ENCODE measurements around the gene ASPG.

Gene ASPG

DNA sequence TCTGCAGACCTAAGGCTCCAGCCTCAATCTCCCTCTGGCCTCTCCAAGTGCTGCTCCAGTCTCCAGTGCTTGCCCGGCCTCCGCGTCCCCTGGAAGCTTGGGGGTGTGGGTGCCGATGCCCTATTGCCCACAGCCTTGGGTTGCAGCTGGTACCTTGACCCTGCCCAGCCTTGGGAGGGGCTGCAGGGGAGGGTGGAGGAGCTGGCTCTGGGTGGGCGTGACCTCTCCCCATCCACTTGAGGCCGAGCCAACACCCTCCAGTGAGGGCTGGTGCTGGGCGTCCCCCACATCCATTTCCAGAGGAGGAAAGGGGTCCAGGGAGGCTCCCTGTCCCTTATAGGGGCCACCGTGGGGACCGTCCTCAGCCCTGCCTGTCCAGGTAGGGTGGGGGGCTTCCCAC is 77.0 kb downstream of the ASPG start:
- no peaks in the 10 kb centered on the region for H3K9me3 ChIP-seq (ENCODE audit: control insufficient read depth, insufficient read depth, low read depth, low read length)
- no peak overlapping the region for H3K27ac ChIP-seq (ENCODE audit: extremely low read depth, low read depth, low read length)
- ChIA-PET CTCF (no interaction called here), POLR2A (no interaction called here)
- no peaks in the 10 kb centered on the region for H3K4me1 ChIP-seq (ENCODE audit: control insufficient read depth, insufficient read depth, low read length)
- TF ChIP-seq ZIC2 (tag by site-specific recombination; IDR thresholded peaks at IDR 0.05) (no peak), ZNF707 (tag by site-specific recombination; IDR thresholded peaks at IDR 0.05) (no peak), KLF1 (tag by site-specific recombination; IDR thresholded peaks at IDR 0.05) (peak; percentile 97), YY2 (tag by site-specific recombination; IDR thresholded peaks at IDR 0.05) (no peak), ZNF473 (tag by site-specific recombination; IDR thresholded peaks at IDR 0.05) (no peak), ZNF654 (tag by site-specific recombination; IDR thresholded peaks at IDR 0.05; ENCODE audit: low read depth) (no peak), KLF9 (tag by site-specific recombination; IDR thresholded peaks at IDR 0.05; ENCODE audit: low read depth) (0 out of 2 replicates have a peak, but pooled peaks have one; percentile 17), ZNF2 (tag by site-specific recombination; IDR thresholded peaks at IDR 0.05) (no peak), ZNF621 (tag by site-specific recombination; IDR thresholded peaks at IDR 0.05) (no peak), ZNF529 (tag by site-specific recombination; IDR thresholded peaks at IDR 0.05; ENCODE audit: insufficient replicate concordance) (no peak), ZNF350 (tag by site-specific recombination; IDR thresholded peaks at IDR 0.05) (no peak), ZNF248 (tag by site-specific recombination; IDR thresholded peaks at IDR 0.05) (no peak)
- TF ChIP-seq, protein P1, sequence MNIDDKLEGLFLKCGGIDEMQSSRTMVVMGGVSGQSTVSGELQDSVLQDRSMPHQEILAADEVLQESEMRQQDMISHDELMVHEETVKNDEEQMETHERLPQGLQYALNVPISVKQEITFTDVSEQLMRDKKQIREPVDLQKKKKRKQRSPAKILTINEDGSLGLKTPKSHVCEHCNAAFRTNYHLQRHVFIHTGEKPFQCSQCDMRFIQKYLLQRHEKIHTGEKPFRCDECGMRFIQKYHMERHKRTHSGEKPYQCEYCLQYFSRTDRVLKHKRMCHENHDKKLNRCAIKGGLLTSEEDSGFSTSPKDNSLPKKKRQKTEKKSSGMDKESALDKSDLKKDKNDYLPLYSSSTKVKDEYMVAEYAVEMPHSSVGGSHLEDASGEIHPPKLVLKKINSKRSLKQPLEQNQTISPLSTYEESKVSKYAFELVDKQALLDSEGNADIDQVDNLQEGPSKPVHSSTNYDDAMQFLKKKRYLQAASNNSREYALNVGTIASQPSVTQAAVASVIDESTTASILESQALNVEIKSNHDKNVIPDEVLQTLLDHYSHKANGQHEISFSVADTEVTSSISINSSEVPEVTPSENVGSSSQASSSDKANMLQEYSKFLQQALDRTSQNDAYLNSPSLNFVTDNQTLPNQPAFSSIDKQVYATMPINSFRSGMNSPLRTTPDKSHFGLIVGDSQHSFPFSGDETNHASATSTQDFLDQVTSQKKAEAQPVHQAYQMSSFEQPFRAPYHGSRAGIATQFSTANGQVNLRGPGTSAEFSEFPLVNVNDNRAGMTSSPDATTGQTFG (tag by site-specific recombination; IDR thresholded peaks at IDR 0.05; ENCODE audit: borderline replicate concordance): no peak
- TF ChIP-seq, protein P2, sequence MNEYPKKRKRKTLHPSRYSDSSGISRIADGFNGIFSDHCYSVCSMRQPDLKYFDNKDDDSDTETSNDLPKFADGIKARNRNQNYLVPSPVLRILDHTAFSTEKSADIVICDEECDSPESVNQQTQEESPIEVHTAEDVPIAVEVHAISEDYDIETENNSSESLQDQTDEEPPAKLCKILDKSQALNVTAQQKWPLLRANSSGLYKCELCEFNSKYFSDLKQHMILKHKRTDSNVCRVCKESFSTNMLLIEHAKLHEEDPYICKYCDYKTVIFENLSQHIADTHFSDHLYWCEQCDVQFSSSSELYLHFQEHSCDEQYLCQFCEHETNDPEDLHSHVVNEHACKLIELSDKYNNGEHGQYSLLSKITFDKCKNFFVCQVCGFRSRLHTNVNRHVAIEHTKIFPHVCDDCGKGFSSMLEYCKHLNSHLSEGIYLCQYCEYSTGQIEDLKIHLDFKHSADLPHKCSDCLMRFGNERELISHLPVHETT (tag by site-specific recombination; IDR thresholded peaks at IDR 0.05): no peak
- TF ChIP-seq, protein P3, sequence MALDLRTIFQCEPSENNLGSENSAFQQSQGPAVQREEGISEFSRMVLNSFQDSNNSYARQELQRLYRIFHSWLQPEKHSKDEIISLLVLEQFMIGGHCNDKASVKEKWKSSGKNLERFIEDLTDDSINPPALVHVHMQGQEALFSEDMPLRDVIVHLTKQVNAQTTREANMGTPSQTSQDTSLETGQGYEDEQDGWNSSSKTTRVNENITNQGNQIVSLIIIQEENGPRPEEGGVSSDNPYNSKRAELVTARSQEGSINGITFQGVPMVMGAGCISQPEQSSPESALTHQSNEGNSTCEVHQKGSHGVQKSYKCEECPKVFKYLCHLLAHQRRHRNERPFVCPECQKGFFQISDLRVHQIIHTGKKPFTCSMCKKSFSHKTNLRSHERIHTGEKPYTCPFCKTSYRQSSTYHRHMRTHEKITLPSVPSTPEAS (tag by site-specific recombination; IDR thresholded peaks at IDR 0.05): no peak
- TF ChIP-seq, protein P4, sequence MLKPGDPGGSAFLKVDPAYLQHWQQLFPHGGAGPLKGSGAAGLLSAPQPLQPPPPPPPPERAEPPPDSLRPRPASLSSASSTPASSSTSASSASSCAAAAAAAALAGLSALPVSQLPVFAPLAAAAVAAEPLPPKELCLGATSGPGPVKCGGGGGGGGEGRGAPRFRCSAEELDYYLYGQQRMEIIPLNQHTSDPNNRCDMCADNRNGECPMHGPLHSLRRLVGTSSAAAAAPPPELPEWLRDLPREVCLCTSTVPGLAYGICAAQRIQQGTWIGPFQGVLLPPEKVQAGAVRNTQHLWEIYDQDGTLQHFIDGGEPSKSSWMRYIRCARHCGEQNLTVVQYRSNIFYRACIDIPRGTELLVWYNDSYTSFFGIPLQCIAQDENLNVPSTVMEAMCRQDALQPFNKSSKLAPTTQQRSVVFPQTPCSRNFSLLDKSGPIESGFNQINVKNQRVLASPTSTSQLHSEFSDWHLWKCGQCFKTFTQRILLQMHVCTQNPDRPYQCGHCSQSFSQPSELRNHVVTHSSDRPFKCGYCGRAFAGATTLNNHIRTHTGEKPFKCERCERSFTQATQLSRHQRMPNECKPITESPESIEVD (tag by site-specific recombination; IDR thresholded peaks at IDR 0.05): no peak
- H3K36me3 ChIP-seq (ENCODE audit: control insufficient read depth in 2 of 2, insufficient read depth in 1 of 2, low read length in 2 of 2): no peaks in the 10 kb centered on the region
- no peak overlapping the region for H3K4me3 ChIP-seq (ENCODE audit: low read depth, low read length)

DNA sequence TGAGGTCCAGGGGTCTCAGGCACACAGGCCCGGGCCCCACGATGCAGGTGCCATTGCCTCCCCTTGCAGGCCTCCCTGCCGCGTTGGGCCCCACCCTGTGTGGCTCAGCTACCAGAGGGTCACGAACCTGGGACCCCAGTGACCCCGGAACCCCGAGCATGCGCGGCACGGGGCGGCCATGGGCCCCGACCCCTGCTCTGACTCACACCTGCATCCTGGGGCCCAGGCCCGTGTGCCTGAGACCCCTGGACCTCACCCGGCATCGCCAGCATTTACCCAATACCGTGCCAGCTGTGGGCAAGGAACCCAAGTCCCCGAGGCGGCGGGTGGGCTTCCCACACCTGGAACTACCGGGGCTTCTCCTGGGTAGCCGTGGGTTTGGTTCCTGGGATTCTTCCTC is 78.0 kb downstream of the ASPG start:
- H3K4me1 ChIP-seq (ENCODE audit: control insufficient read depth, insufficient read depth, low read length): no peaks in the 10 kb centered on the region
- CTCF ChIA-PET: no interaction called here
- POLR2A ChIA-PET: no interaction called here
- no peaks in the 10 kb centered on the region for H3K36me3 ChIP-seq (ENCODE audit: control insufficient read depth in 2 of 2, insufficient read depth in 1 of 2, low read length in 2 of 2)
- H3K9me3 ChIP-seq (ENCODE audit: control insufficient read depth, insufficient read depth, low read depth, low read length): no peaks in the 10 kb centered on the region
- no peak for TF ChIP-seq ZNF292 (tag by site-specific recombination; IDR thresholded peaks at IDR 0.05; ENCODE audit: borderline replicate concordance, low read depth)
- TF ChIP-seq ZNF624 (tag by site-specific recombination; IDR thresholded peaks at IDR 0.05): no peak
- TF ChIP-seq, protein P5, sequence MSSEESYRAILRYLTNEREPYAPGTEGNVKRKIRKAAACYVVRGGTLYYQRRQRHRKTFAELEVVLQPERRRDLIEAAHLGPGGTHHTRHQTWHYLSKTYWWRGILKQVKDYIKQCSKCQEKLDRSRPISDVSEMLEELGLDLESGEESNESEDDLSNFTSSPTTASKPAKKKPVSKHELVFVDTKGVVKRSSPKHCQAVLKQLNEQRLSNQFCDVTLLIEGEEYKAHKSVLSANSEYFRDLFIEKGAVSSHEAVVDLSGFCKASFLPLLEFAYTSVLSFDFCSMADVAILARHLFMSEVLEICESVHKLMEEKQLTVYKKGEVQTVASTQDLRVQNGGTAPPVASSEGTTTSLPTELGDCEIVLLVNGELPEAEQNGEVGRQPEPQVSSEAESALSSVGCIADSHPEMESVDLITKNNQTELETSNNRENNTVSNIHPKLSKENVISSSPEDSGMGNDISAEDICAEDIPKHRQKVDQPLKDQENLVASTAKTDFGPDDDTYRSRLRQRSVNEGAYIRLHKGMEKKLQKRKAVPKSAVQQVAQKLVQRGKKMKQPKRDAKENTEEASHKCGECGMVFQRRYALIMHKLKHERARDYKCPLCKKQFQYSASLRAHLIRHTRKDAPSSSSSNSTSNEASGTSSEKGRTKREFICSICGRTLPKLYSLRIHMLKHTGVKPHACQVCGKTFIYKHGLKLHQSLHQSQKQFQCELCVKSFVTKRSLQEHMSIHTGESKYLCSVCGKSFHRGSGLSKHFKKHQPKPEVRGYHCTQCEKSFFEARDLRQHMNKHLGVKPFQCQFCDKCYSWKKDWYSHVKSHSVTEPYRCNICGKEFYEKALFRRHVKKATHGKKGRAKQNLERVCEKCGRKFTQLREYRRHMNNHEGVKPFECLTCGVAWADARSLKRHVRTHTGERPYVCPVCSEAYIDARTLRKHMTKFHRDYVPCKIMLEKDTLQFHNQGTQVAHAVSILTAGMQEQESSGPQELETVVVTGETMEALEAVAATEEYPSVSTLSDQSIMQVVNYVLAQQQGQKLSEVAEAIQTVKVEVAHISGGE (tag by site-specific recombination; conservative IDR thresholded peaks at IDR 0.05; ENCODE audit: low read depth): no peak
- H3K27ac ChIP-seq (ENCODE audit: extremely low read depth, low read depth, low read length): no peak overlapping the region
- H3K4me3 ChIP-seq (ENCODE audit: low read depth, low read length): no peak overlapping the region

All from HEK293 (cell line).